KMS-11 (cell line): ENCODE data around the gene ABCA6.
A peak's percentile ranks its signal among the peaks of the same experiment; 100 is the strongest.

Source experiments
- H2AFZ ChIP-seq: fragments of 200-600 bp; sonication (generic); 2 replicates; pipeline ENCODE4 v1.6.1; 2016; ENCODE audit warnings: antibody characterized with exemption, mixed run types, low read depth
- H3K27ac ChIP-seq: fragments of 200-600 bp; sonication (generic); 2 replicates; pipeline ENCODE4 v1.6.1; 2016; ENCODE audit warnings: mild to moderate bottlenecking, mixed run types
- H3K27me3 ChIP-seq: fragments of 200-600 bp; sonication (generic); 2 replicates; pipeline ENCODE4 v1.6.1; 2017; ENCODE audit warnings: mild to moderate bottlenecking, low read depth, mixed run types, moderate library complexity; ENCODE audit not compliant: insufficient read depth
- H3K36me3 ChIP-seq: fragments of 200-600 bp; sonication (generic); 2 replicates; pipeline ENCODE4 v1.6.1; 2017; ENCODE audit warnings: mild to moderate bottlenecking, mixed run types; ENCODE audit not compliant: insufficient read depth
- H3K4me1 ChIP-seq: fragments of 200-600 bp; sonication (generic); 2 replicates; pipeline ENCODE4 v1.6.1; 2016; ENCODE audit warnings: mild to moderate bottlenecking, low read depth, mixed run types; ENCODE audit not compliant: poor library complexity, severe bottlenecking
- H3K4me2 ChIP-seq: fragments of 200-600 bp; sonication (generic); 2 replicates; pipeline ENCODE4 v1.7.0; 2016; ENCODE audit warnings: mild to moderate bottlenecking, mixed run types
- H3K4me3 ChIP-seq: fragments of 200-600 bp; sonication (generic); IDR thresholded peaks from 2 replicates; pipeline ENCODE4 v1.6.1; 2017; ENCODE audit warnings: low read depth, low read length, mixed read lengths; ENCODE audit not compliant: insufficient read depth
- H3K79me2 ChIP-seq: fragments of 200-600 bp; sonication (generic); 2 replicates; pipeline ENCODE4 v1.6.1; 2016; ENCODE audit warnings: low read depth, mixed run types; ENCODE audit not compliant: insufficient read depth
- H3K9ac ChIP-seq: fragments of 200-600 bp; sonication (generic); 2 replicates; pipeline ENCODE4 v1.6.1; 2016; ENCODE audit warnings: mild to moderate bottlenecking, mixed run types
- H4K20me1 ChIP-seq: fragments of 200-600 bp; sonication (generic); 2 replicates; pipeline ENCODE4 v1.6.1; 2016; ENCODE audit warnings: mild to moderate bottlenecking, mixed run types; ENCODE audit not compliant: insufficient read depth
- TF ChIP-seq, protein P1 (sequence below): fragments of 200-600 bp; sonication (generic); conservative IDR thresholded peaks from 2 replicates; pipeline ENCODE4 v1.6.1; 2017; ENCODE audit warnings: low read depth, mild to moderate bottlenecking, antibody characterized with exemption, low read length, moderate library complexity, mixed read lengths

ABCA6 gene

GRCh38 chr17:69069226-69069750, 72.4 kb downstream of the ABCA6 start:
- Histone ChIP-seq H3K79me2 (no peaks in the 10 kb centered on the region), H4K20me1 (no peaks in the 10 kb centered on the region), H3K36me3 (no peaks in the 10 kb centered on the region), H3K4me1 (peaks cover 13% of the 10 kb centered on the region), H2AFZ (no peak overlapping the region), H3K27me3 (no peaks in the 10 kb centered on the region), H3K9ac (no peak overlapping the region), H3K27ac (no peak overlapping the region), H3K4me3 (no peak overlapping the region), H3K4me2 (no peak overlapping the region)
- TF ChIP-seq, protein P1, sequence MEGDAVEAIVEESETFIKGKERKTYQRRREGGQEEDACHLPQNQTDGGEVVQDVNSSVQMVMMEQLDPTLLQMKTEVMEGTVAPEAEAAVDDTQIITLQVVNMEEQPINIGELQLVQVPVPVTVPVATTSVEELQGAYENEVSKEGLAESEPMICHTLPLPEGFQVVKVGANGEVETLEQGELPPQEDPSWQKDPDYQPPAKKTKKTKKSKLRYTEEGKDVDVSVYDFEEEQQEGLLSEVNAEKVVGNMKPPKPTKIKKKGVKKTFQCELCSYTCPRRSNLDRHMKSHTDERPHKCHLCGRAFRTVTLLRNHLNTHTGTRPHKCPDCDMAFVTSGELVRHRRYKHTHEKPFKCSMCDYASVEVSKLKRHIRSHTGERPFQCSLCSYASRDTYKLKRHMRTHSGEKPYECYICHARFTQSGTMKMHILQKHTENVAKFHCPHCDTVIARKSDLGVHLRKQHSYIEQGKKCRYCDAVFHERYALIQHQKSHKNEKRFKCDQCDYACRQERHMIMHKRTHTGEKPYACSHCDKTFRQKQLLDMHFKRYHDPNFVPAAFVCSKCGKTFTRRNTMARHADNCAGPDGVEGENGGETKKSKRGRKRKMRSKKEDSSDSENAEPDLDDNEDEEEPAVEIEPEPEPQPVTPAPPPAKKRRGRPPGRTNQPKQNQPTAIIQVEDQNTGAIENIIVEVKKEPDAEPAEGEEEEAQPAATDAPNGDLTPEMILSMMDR, result no peak

GRCh38 chr17:69067274-69068047, 74.2 kb downstream of the ABCA6 start:
- Histone ChIP-seq H2AFZ (no peak overlapping the region), H4K20me1 (no peaks in the 10 kb centered on the region), H3K4me2 (no peak overlapping the region)

GRCh38 chr17:69066482-69066881, 75.2 kb downstream of the ABCA6 start:
- Histone ChIP-seq H3K4me3 (no peak overlapping the region), H3K36me3 (no peaks in the 10 kb centered on the region), H3K9ac (no peak overlapping the region), H2AFZ (no peak overlapping the region), H3K4me1 (peaks cover 14% of the 10 kb centered on the region), H3K27me3 (no peaks in the 10 kb centered on the region), H3K27ac (no peak overlapping the region), H3K79me2 (no peaks in the 10 kb centered on the region), H3K4me2 (no peak overlapping the region), H4K20me1 (no peaks in the 10 kb centered on the region)
- TF ChIP-seq, protein P1, result no peak

More at GRCh38 chr17:69067274-69068047, 74.2 kb downstream of the ABCA6 start:
- peaks cover 14% of the 10 kb centered on the region for H3K4me1 ChIP-seq
- H3K27me3 ChIP-seq, result no peaks in the 10 kb centered on the region
- TF ChIP-seq, protein P1, result no peak
- H3K9ac ChIP-seq, result no peak overlapping the region
- H3K79me2 ChIP-seq, result no peaks in the 10 kb centered on the region
- no peak overlapping the region for H3K4me3 ChIP-seq
- no peaks in the 10 kb centered on the region for H3K36me3 ChIP-seq
- H3K27ac ChIP-seq, result no peak overlapping the region

DNA sequence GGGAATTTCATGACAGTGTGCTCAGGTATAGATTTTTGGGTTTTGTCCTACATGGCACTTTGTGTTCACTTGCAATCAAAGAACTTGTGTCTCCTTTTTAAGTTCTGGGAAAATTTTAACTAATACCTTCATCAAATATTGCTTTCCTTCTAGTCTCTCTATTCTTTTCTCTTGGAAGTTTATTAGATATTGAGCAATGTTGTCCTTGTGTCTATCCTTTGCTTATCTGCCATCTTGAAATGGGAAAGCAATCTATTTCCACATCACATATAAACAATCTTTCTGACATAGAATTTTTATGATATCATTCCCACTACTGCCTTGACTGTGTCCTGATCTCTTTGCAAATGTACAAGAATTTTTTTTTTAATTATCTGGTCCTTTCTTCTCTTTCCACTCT, 76.6 kb downstream of the ABCA6 start:
- Histone ChIP-seq H3K36me3 (no peaks in the 10 kb centered on the region), H3K4me3 (no peak overlapping the region), H3K27ac (no peak overlapping the region), H4K20me1 (no peaks in the 10 kb centered on the region), H3K79me2 (no peaks in the 10 kb centered on the region), H3K27me3 (no peaks in the 10 kb centered on the region), H3K4me2 (peak overlapping the region; percentile 38), H3K4me1 (peaks cover 14% of the 10 kb centered on the region), H2AFZ (no peak overlapping the region), H3K9ac (no peak overlapping the region)
- TF ChIP-seq, protein P1, result no peak
